ENCODE data around the gene TCTN3.
"Not testable (repeated sequence)": the region's sequence is repeated elsewhere in the genome, so short reads cannot be mapped to it uniquely, and the experiment has no call there.

TCTN3 gene

DNA sequence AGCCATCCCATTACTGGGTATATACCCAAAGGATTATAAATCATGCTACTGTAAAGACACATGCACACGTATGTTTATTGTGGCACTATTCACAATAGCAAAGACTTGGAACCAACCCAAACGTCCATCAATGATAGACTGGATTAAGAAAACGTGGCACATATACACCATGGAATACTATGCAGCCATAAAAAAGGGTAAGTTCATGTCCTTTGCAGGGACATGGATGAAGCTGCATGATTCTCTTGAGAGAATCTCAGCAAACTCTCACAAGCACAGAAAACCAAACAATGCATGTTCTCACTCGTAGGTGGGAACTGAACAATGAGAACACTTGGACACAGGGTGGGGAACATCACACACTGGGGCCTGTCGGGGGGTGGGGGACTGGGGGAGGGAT is 73.3 kb downstream of the TCTN3 start:
- H3K36me3 ChIP-seq (ENCODE audit: insufficient read depth, low read depth, low read length): peaks cover 77% of the 10 kb centered on the region
- not testable (repeated sequence) for H3K4me3 ChIP-seq (ENCODE audit: low read length); H3K4me1 ChIP-seq (ENCODE audit: insufficient read depth, low read length); H3K9ac ChIP-seq (ENCODE audit: low read depth, low read length); H3K9me3 ChIP-seq (ENCODE audit: insufficient read depth, low read depth, low read length); H3K27ac ChIP-seq (ENCODE audit: low read length); H3K27me3 ChIP-seq (ENCODE audit: insufficient read depth, low read length)

DNA sequence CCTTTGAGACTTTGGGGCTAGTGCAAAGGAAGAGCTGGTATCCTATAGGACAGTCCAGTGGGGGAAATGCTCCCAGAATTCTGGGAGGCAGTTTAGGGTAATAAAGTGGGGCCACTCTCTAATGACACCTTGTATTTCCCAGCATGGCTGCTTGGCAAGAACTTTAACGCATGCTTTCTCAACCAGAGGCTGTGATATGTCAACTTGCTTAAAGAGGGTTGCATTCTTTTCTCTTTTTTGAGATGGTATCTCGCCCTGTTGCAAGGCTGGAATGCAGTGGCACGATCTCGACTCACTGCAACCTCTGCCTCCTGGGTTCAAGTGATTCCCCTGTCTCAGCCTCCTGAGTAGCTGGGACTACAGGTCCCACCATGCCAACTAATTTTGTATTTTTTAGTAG is 75.6 kb downstream of the TCTN3 start:
- Histone ChIP-seq H3K27ac (ENCODE audit: low read length) (no peak overlapping the region), H3K4me1 (ENCODE audit: insufficient read depth, low read length) (no peaks in the 10 kb centered on the region), H3K36me3 (ENCODE audit: insufficient read depth, low read depth, low read length) (peaks cover 82% of the 10 kb centered on the region), H3K9ac (ENCODE audit: low read depth, low read length) (no peak overlapping the region), H3K4me3 (ENCODE audit: low read length) (no peak overlapping the region), H3K27me3 (ENCODE audit: insufficient read depth, low read length) (no peaks in the 10 kb centered on the region), H3K9me3 (ENCODE audit: insufficient read depth, low read depth, low read length) (no peaks in the 10 kb centered on the region)

DNA sequence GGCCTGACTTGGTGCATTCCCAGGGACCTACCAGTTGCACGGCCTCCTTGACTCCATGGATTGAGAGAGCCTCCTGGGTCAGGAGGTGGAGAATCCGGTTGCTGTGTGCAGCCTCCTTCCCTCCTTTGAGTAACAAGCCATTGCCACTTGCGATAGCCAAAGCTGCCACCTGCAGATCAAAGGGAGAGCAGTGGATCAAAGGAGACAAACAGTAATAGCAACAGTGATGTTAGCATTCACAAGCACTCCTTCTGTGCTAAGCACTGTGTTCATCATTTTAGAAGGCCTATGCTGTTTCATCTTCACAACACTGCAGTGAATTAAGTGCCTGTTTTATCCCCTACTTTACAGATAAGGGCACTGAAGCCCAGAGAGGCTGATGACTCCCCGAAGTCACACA is 77.3 kb downstream of the TCTN3 start:
- H3K9me3 ChIP-seq (ENCODE audit: insufficient read depth, low read depth, low read length): no peaks in the 10 kb centered on the region
- H3K36me3 ChIP-seq (ENCODE audit: insufficient read depth, low read depth, low read length): peaks cover 90% of the 10 kb centered on the region
- no peak overlapping the region for H3K27ac ChIP-seq (ENCODE audit: low read length)
- no peaks in the 10 kb centered on the region for H3K4me1 ChIP-seq (ENCODE audit: insufficient read depth, low read length)
- H3K27me3 ChIP-seq (ENCODE audit: insufficient read depth, low read length): no peaks in the 10 kb centered on the region
- H3K9ac ChIP-seq (ENCODE audit: low read depth, low read length): no peak overlapping the region
- no peak overlapping the region for H3K4me3 ChIP-seq (ENCODE audit: low read length)
